Measurements from ENCODE around the gene HACD3. TPM values are rescaled to one million over a fixed set of nuclear protein-coding genes. Genes with fewer than 3 reads are reported as not detected.
A peak's percentile ranks its signal among the peaks of the same experiment; 100 is the strongest.

Gene HACD3
- total RNA-seq, 1 donor from 2014 or later: 60.8 TPM

DNA sequence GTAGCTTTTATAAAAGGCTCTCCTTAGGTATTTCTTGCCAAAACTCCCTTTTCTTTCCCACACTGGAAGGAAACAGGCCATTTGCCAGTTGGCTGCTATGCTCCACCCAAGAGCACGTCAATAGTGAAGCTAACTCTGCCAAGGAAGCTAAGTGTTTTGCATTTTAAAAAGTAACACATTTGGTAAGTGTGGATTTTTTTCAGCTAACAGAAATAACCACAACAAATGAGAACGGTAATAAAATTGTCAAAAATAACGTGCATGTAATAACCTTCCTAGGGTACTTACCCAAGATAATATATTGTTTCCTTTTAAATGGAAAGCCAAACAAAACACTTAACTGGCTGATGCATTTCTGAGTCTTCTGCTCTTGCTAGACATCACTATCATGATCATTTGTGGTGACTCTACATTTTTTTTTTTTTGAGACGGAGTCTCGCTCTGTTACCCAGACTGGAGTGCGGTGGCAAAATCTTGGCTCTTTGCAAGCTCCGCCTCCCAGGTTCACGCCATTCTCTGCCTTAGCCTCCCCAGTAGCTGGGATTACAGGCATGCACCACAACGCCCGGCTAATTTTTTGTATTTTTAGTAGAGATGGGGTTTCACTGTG, 17.4 kb upstream of the HACD3 start:
- no peaks in the 10 kb centered on the region for H3K36me3 ChIP-seq (ENCODE audit: control insufficient read depth, insufficient read depth, low read length)

GRCh38 chr15:65516997-65517865, 13.0 kb upstream of the HACD3 start, which contains the start of gene DPP8:
Gene DPP8 (minus strand): TSS chr15:65517689. CDS start chr15:65512553, 5,136 bp downstream.
- Histone ChIP-seq H3K36me3 (ENCODE audit: control insufficient read depth, insufficient read depth, low read length) (no peaks in the 10 kb centered on the region), H3K27me3 (ENCODE audit: control insufficient read depth, insufficient read depth, low read length) (no peaks in the 10 kb centered on the region), H3K4me3 (ENCODE audit: low read depth, low read length) (peak within 1 kb of the TSS; percentile 100)
- peak; percentile 95 for TF ChIP-seq CTCF (IDR thresholded peaks at IDR 0.05; ENCODE audit: insufficient read depth, low read length, severe bottlenecking)
- no peak for FAIRE-seq
- DNase-seq (ENCODE audit: low read depth): peak; percentile 78

More for the DNA sequence above, 17.4 kb upstream of the HACD3 start:
- H3K4me3 ChIP-seq (ENCODE audit: low read depth, low read length): no peak overlapping the region
- TF ChIP-seq CTCF (IDR thresholded peaks at IDR 0.05; ENCODE audit: insufficient read depth, low read length, severe bottlenecking): no peak
- FAIRE-seq (no peak), DNase-seq (ENCODE audit: low read depth) (no peak)
- no peaks in the 10 kb centered on the region for H3K27me3 ChIP-seq (ENCODE audit: control insufficient read depth, insufficient read depth, low read length)

DNA sequence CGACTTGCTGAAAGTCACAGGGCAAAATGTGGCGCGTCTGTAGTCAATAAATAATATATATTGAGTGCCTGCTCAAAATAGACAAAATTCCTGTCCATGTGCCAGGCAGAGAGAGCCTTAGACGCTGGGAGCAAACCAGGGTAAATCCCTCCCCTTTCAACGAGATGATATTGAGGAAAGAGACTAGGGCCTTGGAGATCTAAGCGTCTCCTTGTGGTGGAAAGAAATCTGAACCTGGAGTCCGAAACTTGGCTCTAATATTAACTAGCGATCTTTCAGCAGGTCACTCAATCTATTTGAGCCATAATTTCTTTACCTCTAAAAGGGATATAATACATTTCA, 12.4 kb upstream of the HACD3 start:
- no peaks in the 10 kb centered on the region for H3K36me3 ChIP-seq (ENCODE audit: control insufficient read depth, insufficient read depth, low read length)
- DNase-seq (ENCODE audit: low read depth) (no peak), FAIRE-seq (no peak)
- H3K4me3 ChIP-seq (ENCODE audit: low read depth, low read length): no peak overlapping the region
- no peak for TF ChIP-seq CTCF (IDR thresholded peaks at IDR 0.05; ENCODE audit: insufficient read depth, low read length, severe bottlenecking)
- H3K27me3 ChIP-seq (ENCODE audit: control insufficient read depth, insufficient read depth, low read length): no peaks in the 10 kb centered on the region

- Histone ChIP-seq H3K4me3 (ENCODE audit: low read depth, low read length) (no peak overlapping the region), H3K36me3 (ENCODE audit: control insufficient read depth, insufficient read depth, low read length) (no peaks in the 10 kb centered on the region), H3K27me3 (ENCODE audit: control insufficient read depth, insufficient read depth, low read length) (no peaks in the 10 kb centered on the region)
- no peak for TF ChIP-seq CTCF (IDR thresholded peaks at IDR 0.05; ENCODE audit: insufficient read depth, low read length, severe bottlenecking)
- DNase-seq (ENCODE audit: low read depth) (no peak), FAIRE-seq (no peak)
Measured at GRCh38 chr15:65518633-65519285, 11.5 kb upstream of the HACD3 start.

DNA sequence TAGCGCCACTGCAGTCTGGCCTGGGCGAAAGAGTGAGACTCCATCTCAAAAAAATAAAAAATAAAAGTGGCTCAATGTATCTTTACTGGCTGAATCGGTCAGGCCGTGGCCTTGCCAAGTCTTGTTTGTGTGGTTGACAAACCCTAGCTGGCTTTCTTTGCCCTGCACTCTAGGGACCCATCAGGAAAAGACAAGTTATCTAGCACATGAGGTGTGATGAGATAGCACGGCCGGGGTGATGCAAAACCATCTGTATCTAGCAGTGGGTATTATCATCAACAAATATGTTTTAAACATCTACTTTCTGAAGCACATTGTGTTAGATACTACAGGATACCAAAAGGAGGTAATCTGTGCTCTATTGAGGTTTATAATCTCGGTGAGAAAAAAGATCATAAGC, 8.9 kb upstream of the HACD3 start:
- Histone ChIP-seq H3K4me3 (ENCODE audit: low read depth, low read length) (no peak overlapping the region), H3K27me3 (ENCODE audit: control insufficient read depth, insufficient read depth, low read length) (no peaks in the 10 kb centered on the region), H3K36me3 (ENCODE audit: control insufficient read depth, insufficient read depth, low read length) (no peaks in the 10 kb centered on the region)
- FAIRE-seq (no peak), DNase-seq (ENCODE audit: low read depth) (no peak)
- no peak for TF ChIP-seq CTCF (IDR thresholded peaks at IDR 0.05; ENCODE audit: insufficient read depth, low read length, severe bottlenecking)
